Endothelial cell of umbilical vein (primary cell): Measurements from ENCODE around the gene SPRED2. TPM values are rescaled to one million over a fixed set of nuclear protein-coding genes. Genes with fewer than 3 reads are reported as not detected.

Experiments used
- BruUV-seq: library from RNA; stranded (reverse); fragments of 400-500 nt; replicated peaks from 2 replicates; lab custom pipeline; 2021; lab: Mats Ljungman, UMichigan
- CTCF ChIA-PET: fragments of 300-600, 350-600 bp; sonication (Branson Sonifier 250); formaldehyde crosslinking; loops from one replicate; lab custom pipeline; 2021; ENCODE audit warnings: antibody characterized with exemption, inconsistent platforms; lab: Charles Lee
- POLR2A ChIA-PET: fragments of 300-600, 350-600 bp; sonication (Branson Sonifier 250); formaldehyde crosslinking; loops from one replicate; lab custom pipeline; 2021; ENCODE audit warnings: antibody characterized with exemption, inconsistent platforms; lab: Charles Lee
- DNase-seq: peaks from one replicate; pipeline ENCODE4 v3.0.0-alpha.2; 2011; ENCODE audit warnings: low read depth, low spot score
- FAIRE-seq: peaks from 2 replicates; lab custom pipeline; 2011; peaks lifted over from hg19 to GRCh38; lab: Jason Lieb, UNC
- H2AFZ ChIP-seq: 2 replicates; pipeline ENCODE4 v1.6.0; 2012; ENCODE audit warnings: low read depth, low read length, control low read depth, inconsistent platforms
- H3K27ac ChIP-seq: 2 replicates; pipeline ENCODE4 v1.5.1; 2011; ENCODE audit warnings: low read depth, mild to moderate bottlenecking, control low read depth, low read length, moderate library complexity; ENCODE audit not compliant: insufficient read depth
- H3K27me3 ChIP-seq, 2 experiments: 2 replicates each; pipeline versions ENCODE4 v1.6.0 to v1.6.1; 2011; ENCODE audit warnings: low read length in 2 of 2, mixed read lengths in 1 of 2; ENCODE audit not compliant: control insufficient read depth in 2 of 2, insufficient read depth in 2 of 2
- H3K36me3 ChIP-seq, 2 experiments: 2 replicates in 1 of 2; 3 replicates in 1 of 2; pipeline ENCODE4 v1.5.1; 2011; ENCODE audit warnings: low read length in 2 of 2, mild to moderate bottlenecking in 1 of 2, moderate library complexity in 1 of 2; ENCODE audit not compliant: control insufficient read depth in 2 of 2, insufficient read depth in 2 of 2; ENCODE audit errors: extremely low read depth in 1 of 2
- H3K4me1 ChIP-seq: 3 replicates; pipeline ENCODE4 v1.5.1; 2011; ENCODE audit warnings: mild to moderate bottlenecking, low read length; ENCODE audit not compliant: control insufficient read depth, insufficient read depth; ENCODE audit errors: extremely low read depth
- H3K4me2 ChIP-seq: 2 replicates; pipeline ENCODE4 v1.6.1; 2011; ENCODE audit warnings: low read length, control low read depth, mixed read lengths; ENCODE audit not compliant: insufficient read depth
- H3K4me3 ChIP-seq, 3 experiments: fragments of 200-600 bp in 1 of 3; sonication (generic), shearing (Covaris generic) in 1 of 3; replicated peaks in 1 of 3; 2 replicates each; pipeline ENCODE4 v1.5.1; 2011 to 2016; ENCODE audit warnings: control low read depth in 3 of 3, low read length in 3 of 3, mild to moderate bottlenecking in 2 of 3, inconsistent platforms in 1 of 3, low read depth in 1 of 3, moderate library complexity in 1 of 3; ENCODE audit not compliant: insufficient read depth in 1 of 3
- H3K79me2 ChIP-seq: 2 replicates; pipeline ENCODE4 v1.6.0; 2012; ENCODE audit warnings: low read length, inconsistent platforms; ENCODE audit not compliant: control insufficient read depth, insufficient read depth
- H3K9ac ChIP-seq: replicated peaks from 2 replicates; pipeline ENCODE3; 2011; ENCODE audit warnings: low read length, control low read depth; ENCODE audit not compliant: insufficient read depth; ENCODE audit errors: extremely low read depth
- H3K9me1 ChIP-seq: replicated peaks from 3 replicates; pipeline ENCODE4 v1.6.0; 2011; ENCODE audit warnings: mild to moderate bottlenecking, low read length; ENCODE audit not compliant: control insufficient read depth, insufficient read depth; ENCODE audit errors: extremely low read depth
- H3K9me3 ChIP-seq: replicated peaks from 2 replicates; pipeline ENCODE4 v1.5.1; 2012; ENCODE audit warnings: low read length, inconsistent platforms; ENCODE audit not compliant: control insufficient read depth, insufficient read depth
- H4K20me1 ChIP-seq: replicated peaks from 2 replicates; pipeline ENCODE3; 2011; ENCODE audit warnings: mild to moderate bottlenecking, low read length; ENCODE audit not compliant: control insufficient read depth, insufficient read depth; ENCODE audit errors: extremely low read depth
- CTCF ChIP-seq, 2 donors: IDR thresholded peaks; 1 replicate in 1 of 2; 2 replicates in 1 of 2; pipeline ENCODE4 v1.5.1; 2011; ENCODE audit warnings: low read length in 2 of 2, mild to moderate bottlenecking in 2 of 2, moderate library complexity in 2 of 2, control low read depth in 1 of 2, inconsistent platforms in 1 of 2, low read depth in 1 of 2; ENCODE audit not compliant: insufficient read depth in 1 of 2; ENCODE audit errors: extremely low read depth in 1 of 2
- EZH2 ChIP-seq: IDR thresholded peaks from 2 replicates; pipeline ENCODE4 v1.6.1; 2012; ENCODE audit warnings: borderline replicate concordance, low read depth, mild to moderate bottlenecking, moderate library complexity, low read length, inconsistent platforms; ENCODE audit not compliant: severe bottlenecking
- FOS ChIP-seq: IDR thresholded peaks from 2 replicates; pipeline ENCODE4 v1.6.1; 2011; ENCODE audit warnings: mild to moderate bottlenecking, low read length, moderate library complexity, borderline replicate concordance; ENCODE audit not compliant: insufficient read depth
- GATA2 ChIP-seq: IDR thresholded peaks from 2 replicates; pipeline ENCODE4 v1.7.0; 2011; ENCODE audit warnings: low read depth, mild to moderate bottlenecking, moderate library complexity, mixed read lengths, low read length; ENCODE audit not compliant: insufficient read length, insufficient read depth
- JUN ChIP-seq: IDR thresholded peaks from 2 replicates; pipeline ENCODE4 v1.6.1; 2011; ENCODE audit warnings: borderline replicate concordance, low read depth; ENCODE audit not compliant: insufficient read length, insufficient read depth
- MYC ChIP-seq: IDR thresholded peaks from one replicate; pipeline ENCODE4 v1.6.1; 2011; ENCODE audit warnings: mild to moderate bottlenecking, low read depth, low read length
- POLR2A ChIP-seq: IDR thresholded peaks from 2 replicates; pipeline ENCODE4 v1.6.1; 2012; ENCODE audit warnings: low read depth, mild to moderate bottlenecking, control low read depth, low read length
- POLR2AphosphoS5 ChIP-seq: IDR thresholded peaks from 2 replicates; pipeline ENCODE4 v1.6.1; 2012; ENCODE audit warnings: low read depth, mild to moderate bottlenecking, control low read depth, low read length, moderate library complexity; ENCODE audit not compliant: insufficient read depth
- dilution Hi-C: fragments of 300-500 bp; cut with MboI; formaldehyde crosslinking; loops from one replicate; pipeline ENCODE4 v1.15.0; 2019; ENCODE audit warnings: low sequenced_read_pairs; ENCODE audit not compliant: extremely low pct_ligation_motif_present
- intact Hi-C: fragments of 100-400 bp; cut with micrococcal nuclease; formaldehyde crosslinking; loops from one replicate; pipeline ENCODE4 v1.10.0; 2022
- polyA plus RNA-seq, 4 experiments: library from polyadenylated mRNA; depleted of rRNA in 3 of 4; stranded (reverse) in 3 of 4; unstranded in 1 of 4; fragments of >200 nt; gene quantifications; 2 replicates each; pipeline versions ENCODE4 v1.2.1 to v1.2.3, GENCODE V29; 2011 to 2012; ENCODE audit warnings: missing spikeins in 1 of 4
- total RNA-seq: library from RNA; stranded (reverse); gene quantifications from 2 replicates; pipeline ENCODE4 v1.2.3, GENCODE V29; 2021
- TF ChIP-seq, protein P1 (sequence below): IDR thresholded peaks from 2 replicates; pipeline ENCODE4 v1.6.1; 2011; ENCODE audit not compliant: insufficient read depth, insufficient read length

Gene SPRED2
- total and polyA plus RNA-seq, 2 donors (not counting 3 experiments of a cell fraction or from before 2014, with no cell fraction given): 3.6 to 9.6 TPM

- H3K27me3 ChIP-seq: peaks cover 20 to 37% of the 10 kb centered on the region in 2 experiments
- H3K4me1 ChIP-seq: no peaks in the 10 kb centered on the region
- H3K9me1 ChIP-seq: no peaks in the 10 kb centered on the region
- no peaks in the 10 kb centered on the region for H4K20me1 ChIP-seq
- no peak for FAIRE-seq
- no TSS peak for BruUV-seq
- no peak overlapping the region for H2AFZ ChIP-seq
- CTCF ChIA-PET: interaction anchor here (1.0 kb wide), 1 partner anchor 11 kb away, joined by 4 read pairs; no protein-coding TSS in a partner anchor
- H3K9ac ChIP-seq: no peak overlapping the region
- POLR2A ChIA-PET: no interaction called here
- H3K36me3 ChIP-seq: no peaks in the 10 kb centered on the region
- no peak overlapping the region for H3K4me2 ChIP-seq
- no peaks in the 10 kb centered on the region for H3K9me3 ChIP-seq
- TF ChIP-seq JUN (no peak), CTCF (IDR thresholded peaks at IDR 0.05; ENCODE audit: extremely low read depth in 1 of 2, insufficient read depth in 1 of 2, low read depth in 1 of 2, low read length in 2 of 2) (no peak), EZH2 (no peak), POLR2A (no peak), FOS (no peak), POLR2AphosphoS5 (no peak), MYC (no peak), GATA2 (no peak)
- TF ChIP-seq, protein P1, sequence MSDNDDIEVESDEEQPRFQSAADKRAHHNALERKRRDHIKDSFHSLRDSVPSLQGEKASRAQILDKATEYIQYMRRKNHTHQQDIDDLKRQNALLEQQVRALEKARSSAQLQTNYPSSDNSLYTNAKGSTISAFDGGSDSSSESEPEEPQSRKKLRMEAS: no peak
- dilution Hi-C loops (no loop called here), intact Hi-C loops (no loop called here)
- DNase-seq: no peak
- H3K79me2 ChIP-seq: no peaks in the 10 kb centered on the region
- H3K4me3 ChIP-seq: no peak overlapping the region
- no peak overlapping the region for H3K27ac ChIP-seq
Observed at GRCh38 chr2:65453916-65454315, 21.5 kb upstream of the SPRED2 start.
